GM18858 (cell line): ENCODE results near the gene DNAJA3.

Experiments
- ATAC-seq: cut with Tn5 transposase; IDR thresholded peaks from one replicate; pipeline ENCODE4 v1.9.1; 2021; ENCODE audit not compliant: unreplicated experiment

DNAJA3 gene

DNA sequence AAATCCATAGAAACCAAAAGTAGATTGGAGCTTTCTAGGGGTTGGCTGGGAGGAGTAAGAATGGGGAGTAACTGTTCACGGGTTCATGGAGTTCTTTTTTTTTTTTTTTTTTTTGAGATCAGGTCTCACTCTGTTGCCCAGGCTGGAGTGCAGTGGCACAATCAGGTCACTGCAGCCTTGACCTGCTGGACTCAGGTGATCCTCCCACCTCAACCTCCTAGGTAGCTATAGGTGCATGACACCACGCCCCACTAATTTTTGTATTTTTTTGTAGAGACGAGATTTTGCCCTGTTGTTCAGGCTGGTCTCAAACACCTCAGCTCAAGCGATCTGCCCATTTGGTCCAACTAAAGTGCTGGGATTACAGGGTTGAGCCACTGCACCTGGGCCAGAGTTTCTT, 47.2 kb downstream of the DNAJA3 start:
- no peak for ATAC-seq

DNA sequence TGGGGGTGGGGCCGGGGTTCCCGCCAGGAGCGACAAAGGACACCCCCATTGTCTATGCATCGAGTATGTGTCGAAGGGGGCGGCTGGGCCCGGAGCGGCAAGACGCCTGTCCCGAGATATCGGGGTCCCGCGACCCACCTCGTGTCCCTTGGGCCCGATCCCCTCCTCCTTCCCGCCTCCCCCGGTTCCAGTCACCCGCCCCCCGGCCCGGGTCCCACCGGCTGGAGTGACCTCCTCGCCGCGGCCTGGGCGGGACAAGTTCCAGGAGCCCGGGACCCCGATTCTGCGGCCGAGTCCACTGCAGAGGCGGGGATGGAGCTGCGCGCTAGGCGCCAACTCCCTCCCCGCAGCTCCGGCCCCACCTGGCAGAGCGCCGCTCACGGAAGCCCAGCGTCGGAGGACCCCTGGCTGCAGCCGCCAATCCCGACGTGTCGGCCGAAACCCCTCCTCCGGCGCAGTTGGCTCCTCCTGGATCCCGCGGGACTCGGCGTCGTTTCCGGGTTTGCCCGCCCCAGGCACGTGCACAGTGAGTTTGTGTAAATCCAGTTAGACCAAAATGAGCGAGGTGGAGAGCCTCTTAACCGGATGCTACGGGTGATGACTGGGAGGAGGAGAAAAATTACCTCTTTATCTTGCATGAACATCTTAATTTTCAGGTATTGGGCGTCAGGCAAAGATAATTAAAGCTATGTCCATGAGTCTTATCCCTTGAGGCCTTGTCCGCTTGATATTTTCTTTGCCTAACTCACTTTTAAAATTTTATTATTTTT, 48.7 kb downstream of the DNAJA3 start, which contains the start of gene NMRAL1:
Gene NMRAL1, minus strand, starts transcription at position 434 of the 770 bp plus-strand sequence. CDS start 493 bp downstream, outside the sequence.
- peak; percentile 26 for ATAC-seq

DNA sequence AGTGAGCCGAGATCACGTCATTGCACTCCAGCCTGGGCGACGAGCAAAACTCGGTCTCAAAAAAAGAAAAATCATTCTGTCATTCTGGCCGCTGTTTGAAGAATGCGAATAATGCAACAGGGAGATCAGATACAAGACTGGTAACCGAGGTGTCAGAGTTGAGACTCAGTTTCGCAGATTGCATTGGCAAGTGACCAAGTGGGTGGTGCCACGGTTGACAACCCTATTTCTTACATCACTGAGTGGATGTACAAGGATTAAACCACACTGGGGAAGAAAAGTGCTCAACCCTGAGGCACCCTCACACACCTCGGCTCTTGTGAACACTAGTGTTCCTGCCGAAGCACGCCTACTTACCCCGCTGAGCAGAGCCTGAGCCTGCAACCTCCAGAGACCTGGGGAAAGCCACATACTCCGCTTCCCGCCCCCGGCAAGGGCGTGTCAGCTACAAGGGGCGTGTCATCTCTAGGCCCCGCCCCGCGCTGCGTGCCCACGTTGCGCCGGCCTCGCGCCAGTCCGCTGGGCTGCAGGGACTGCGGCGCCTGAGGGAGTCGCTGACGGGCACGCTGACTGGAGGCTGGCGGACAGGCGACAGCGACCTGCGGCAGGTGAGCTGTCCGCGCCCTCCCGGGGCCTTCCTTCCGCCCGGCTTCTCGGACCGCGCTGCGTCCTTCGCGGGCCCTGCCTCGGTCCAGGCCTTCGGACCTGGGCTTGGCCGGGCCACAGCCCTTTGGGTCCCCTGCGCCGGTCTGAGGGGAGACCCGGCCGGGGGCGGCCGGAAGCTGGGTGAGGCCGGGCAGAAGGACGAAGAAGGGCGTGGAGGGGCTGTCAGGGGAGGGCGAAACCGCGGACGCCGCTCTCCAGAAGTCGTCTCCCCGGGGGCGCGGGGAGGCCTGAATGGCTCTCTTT, 50.5 kb downstream of the DNAJA3 start, which contains the start of gene HMOX2:
Gene HMOX2, plus strand, starts transcription at position 519 of the 909 bp plus-strand sequence. CDS start 29,127 bp downstream, outside the sequence.
- ATAC-seq, result peak; percentile 67

DNA sequence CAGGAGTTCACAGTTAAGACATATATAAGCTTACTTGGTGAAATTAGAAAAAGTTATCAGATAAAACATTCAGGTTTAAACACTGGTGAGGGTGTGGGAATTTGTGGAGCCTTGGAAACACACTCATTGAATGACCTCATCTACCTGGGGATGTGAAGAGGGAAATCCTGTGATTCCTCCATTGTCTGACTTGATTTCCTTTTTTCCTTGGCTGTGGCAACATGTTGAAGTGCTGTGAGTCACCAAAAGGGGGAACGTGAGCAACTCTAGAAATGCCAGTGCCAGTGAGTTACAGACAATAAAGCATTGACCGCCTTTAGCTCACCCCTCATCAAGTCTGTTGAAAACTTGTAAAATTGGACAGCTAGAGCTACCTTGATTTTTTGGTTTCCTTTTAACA, 52.3 kb downstream of the DNAJA3 start:
- ATAC-seq, result no peak

DNA sequence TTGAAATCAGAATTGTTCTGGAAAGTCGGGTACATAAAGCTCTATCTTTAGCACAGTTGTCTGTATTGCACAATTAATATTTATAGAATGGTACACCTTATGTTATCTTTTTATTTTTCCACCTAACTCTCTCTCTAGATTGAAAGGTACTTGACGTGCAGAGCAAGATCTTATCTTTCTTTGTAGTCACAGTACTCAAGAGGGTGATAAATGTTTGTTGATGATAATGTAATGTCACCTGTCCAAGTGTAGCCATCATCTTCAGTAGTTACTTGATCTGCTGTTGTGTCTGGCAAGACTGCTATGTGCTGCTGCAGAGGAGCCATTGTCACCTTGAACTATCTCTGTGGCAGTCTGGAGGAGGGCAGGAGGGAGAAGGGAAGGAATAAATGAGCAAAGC, 55.9 kb downstream of the DNAJA3 start:
- ATAC-seq, result no peak

DNA sequence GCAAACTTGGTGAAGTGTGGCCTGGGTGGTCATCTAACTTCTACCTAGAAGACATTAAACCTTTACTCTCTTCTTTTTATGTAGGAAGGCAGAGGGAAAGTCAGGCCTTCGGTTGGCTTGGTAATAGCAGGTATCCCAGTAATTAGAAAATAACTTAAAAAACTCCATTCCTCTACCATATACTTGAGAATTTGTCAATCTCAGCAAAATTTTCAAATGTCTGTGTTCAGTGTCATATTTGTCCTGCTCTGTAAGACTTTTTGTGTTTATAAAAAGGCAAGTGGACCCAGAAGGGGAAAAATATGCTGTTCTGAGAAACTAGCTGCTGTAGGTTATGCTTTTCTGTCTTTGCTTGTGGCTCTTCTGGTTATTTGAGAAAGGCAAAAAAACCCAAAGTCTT, 56.3 kb downstream of the DNAJA3 start:
- ATAC-seq, result no peak

DNA sequence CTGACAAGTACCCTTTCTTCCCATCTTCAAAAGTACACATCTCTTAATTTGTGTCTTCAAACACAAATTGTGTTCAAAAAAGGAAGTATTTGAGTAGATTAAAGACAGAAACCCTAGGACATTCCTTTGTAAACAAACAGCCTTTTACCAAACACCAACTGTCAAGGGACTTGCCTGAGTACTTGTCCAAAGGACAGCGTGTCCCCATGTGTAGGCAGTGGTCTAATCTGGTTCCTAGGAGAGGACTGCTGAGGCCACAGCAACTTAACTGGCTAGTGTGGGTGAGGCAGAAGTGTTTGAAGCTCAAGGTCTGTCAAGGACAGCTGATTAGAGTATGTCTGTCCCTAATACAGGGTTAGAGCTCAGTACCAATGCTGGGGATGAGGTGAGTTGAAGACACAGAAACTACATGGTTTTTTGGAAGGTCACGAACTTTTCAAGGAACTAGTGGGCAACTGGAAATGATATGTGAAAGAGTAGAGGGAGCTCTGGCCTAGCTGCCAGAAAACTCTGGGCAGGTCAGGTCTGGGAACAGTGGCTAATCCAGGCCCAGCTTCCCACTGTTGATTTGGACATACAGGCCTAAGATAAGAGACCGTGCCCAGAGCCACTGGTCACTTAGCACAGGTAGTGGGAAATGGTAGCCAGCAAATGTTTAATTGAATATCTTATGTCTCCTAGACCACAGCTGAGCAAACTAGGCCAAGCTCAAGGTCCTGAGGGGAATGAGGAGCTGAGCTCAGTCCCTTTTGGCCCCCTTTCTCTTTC, 60.6 kb downstream of the DNAJA3 start:
- ATAC-seq, result no peak

DNA sequence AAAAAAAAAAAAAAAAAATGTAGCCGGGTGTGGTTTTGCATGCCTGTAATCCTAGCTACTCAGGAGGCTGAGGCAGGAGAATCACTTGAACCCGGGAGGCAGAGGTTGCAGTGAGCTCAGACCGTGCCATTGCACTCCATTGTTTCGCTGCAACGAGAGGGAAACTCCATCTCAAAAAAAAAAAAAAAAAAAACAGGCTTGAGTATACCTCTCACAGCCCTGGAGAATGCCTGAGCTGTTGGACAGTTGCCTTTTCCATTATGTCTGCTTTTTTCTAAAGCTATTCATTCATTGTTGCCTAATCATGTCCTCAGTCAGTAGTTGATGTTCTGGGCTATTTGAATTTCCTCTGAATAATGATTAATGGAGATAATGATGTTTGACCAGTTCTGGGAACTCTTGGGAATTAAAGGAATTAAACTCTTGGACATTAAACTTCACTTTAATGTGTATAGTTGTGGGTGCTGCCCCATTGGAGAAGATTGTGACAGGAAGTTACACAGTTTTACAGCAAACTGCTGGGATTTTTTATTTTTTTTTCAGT, 62.4 kb downstream of the DNAJA3 start:
- ATAC-seq, result no peak

DNA sequence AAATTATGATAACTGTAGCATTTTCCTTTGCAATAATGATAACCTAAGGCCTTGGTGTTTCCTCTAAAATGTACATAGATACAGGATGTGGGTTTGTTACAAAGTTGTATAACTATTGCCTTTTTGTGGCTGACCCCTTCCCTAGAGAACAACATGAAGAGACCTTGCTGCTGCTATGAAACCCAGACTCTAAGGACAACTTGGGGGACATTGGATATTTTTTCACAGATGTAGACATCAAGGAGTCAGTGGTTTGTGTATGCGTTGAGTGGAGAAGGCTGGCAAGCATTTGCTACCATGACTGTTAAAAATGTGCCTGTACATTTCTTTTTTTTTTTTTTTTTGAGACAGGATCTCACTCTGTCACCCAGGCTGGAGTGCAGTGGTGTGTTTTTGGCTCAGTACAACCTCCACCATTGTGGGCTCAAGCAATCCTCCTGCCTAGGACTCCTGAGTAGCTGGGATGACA, 62.9 kb downstream of the DNAJA3 start:
- ATAC-seq, result no peak

DNA sequence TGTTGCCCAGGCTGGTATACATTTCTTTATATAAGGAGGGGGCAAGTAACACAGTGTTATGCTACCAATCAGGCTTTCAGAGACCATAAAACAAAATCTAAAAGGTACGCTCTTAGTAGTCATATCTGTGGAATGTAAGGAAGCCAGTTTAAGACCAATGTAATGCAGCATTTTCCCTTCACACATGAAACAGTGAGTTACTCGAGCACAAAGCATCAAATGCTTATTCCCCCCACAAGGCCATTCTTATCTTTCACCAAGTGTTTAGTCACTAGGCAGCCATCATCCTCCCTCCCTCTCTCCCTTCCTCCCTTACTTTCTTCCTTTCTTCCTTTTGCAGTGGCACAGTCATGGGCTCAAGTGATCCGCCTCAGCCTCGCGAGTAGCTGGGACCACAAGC, 63.4 kb downstream of the DNAJA3 start:
- ATAC-seq, result no peak

DNA sequence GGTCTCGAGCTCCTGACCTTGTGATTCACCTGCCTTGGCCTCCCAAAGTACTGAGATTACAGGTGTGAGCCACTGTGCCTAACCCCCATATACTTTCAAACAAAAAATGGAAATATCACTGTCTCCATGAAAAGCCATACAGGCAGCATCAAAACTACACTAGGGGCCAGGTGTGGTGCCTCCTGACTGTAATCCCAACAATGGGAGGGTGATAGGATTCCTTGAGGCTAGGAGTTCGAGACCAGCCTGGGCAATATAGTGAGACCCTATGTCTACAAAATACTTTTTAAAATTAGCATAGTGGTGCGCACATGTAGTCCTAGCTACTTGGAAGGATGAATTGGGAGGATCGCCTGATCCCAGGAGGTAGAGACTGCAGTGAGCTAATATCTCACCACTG, 66.2 kb downstream of the DNAJA3 start:
- no peak for ATAC-seq

DNA sequence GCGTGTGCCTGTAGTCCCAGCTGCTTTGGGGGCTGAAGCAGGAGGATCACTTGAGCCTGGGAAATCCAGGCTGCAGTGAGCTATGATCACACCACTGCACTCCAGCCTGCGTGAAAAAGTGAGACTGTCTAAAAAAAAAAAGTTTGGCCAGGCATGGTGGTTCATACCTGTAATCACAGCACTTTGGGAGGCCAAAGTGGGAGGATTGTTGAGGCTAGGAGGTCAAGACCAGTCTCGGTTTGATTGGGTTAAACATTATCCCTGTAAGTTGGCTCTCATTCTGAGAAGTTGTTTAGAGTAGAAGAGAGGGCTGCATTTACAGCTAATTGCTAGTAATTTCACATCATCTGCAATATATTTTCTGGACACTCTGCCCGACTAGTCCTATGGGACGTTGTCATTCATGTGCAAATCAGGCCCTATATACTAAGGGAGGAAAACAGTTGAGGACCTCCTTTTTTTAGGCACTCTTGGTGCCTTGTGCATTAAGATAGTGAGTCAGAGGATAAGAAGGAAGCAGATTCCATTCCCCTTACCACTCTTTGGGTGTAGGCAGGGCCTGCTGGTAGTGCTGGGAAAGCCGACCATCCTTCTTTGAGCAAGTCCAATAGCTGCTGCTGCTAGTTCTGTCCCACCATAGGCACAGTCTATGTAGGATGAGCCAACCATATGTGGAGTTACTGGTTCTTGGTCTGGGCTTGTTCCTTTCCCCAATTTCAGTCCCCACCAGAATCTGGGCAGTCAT, 69.2 kb downstream of the DNAJA3 start:
- ATAC-seq, result no peak

DNA sequence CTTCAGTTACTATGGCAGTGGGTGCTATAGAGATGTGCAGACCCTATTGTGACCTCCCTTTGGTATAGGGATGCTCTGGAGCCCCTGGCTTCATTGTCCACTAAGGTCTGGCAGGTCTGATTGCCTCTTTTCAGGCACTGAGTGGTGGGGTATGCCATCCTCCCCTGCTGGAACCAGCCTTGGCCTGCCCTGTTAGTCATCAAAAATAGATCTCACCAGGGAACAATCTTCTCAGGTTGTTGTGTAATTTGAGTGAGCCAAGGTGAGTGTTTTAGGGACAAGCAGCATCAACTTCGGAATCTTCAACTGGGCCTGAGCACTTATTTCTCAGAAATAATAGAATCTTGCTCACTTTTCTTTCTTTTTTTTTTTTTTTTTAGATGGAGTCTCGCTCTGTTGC, 70.1 kb downstream of the DNAJA3 start:
- no peak for ATAC-seq

DNA sequence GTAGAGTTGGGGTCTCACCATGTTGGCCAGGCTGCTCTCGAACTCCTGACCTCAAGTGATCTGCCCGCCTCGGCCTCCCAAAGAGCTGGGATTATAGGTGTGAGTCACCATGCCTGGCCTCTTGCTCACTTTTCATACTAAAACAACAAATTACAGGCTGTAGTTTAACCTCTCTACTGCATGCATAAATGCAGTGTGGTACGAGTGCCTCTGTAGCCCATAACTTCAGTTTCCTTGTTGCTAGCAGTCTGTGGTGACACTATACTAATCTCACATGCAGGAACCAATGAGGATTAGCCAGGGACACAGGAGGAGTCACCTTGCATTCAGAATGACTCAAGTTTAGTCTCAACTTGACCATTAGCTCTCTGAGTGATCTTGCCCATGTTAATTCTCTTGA, 70.6 kb downstream of the DNAJA3 start:
- no peak for ATAC-seq

DNA sequence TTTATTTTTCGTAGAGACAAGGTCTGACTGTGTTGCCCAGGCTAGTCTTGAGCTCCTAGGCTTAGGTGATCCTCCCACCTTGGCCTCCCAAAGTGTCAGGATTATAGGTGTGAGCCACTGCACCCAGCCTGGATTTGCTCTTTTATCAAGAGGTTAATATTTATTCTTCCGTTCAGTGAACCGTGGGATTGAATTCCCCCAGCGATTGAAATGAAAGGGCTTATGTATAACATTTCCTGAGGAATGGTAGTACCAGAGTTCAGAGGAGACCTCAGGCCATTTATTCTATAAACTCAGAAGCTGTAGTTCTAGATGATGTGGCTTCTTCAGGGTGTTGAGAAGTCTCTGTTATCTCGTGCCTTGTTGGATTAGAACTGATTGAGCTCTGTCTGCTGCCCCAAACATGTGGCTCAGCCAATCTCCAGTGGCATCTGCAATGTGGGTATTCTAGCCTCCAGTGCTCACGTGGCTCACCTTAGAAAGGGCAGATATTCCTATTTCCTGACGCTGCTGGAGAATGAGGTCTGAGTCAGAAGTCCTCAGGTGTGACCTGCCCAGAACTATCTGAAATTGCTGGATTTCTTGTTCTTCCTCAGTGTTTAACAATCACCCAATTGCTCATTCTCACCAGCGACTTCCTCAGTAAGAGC, 73.0 kb downstream of the DNAJA3 start:
- no peak for ATAC-seq

DNA sequence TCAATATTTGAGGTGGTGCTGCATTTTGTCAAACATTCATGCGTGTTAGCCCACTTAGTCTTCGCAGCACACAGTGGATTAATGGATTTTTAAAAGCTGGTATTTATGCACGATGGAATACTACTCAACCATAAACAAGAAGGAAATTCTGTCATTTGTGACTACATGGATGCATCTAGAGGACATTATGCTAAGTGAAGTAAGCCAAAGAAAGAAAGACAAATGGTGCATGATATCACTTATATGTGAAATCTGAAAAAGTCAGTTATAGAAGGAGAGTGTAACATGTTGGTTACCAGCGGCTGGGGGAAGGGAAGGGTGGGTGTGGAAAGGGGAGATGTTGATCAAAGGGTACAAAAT, 73.5 kb downstream of the DNAJA3 start:
- no peak for ATAC-seq

DNA sequence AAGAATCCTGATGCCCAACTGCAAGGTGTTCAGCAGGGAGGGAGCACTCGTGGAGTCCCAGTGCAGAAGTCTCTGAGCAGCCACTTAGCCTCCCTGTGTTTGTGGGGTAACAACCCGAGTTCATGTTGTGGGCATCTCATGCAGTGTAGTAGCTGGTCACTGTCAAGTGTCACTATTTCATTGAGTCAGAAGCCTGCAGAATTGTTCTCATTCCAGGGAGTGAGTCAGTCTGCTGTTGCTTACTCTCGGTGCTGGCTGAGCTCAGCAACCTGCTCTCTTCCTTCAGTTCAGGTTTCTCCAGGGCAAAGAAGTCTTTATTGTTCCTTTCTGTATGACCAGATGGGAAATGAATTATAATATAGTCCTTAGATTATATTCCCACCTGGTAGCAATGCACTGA, 74.6 kb downstream of the DNAJA3 start:
- no peak for ATAC-seq

DNA sequence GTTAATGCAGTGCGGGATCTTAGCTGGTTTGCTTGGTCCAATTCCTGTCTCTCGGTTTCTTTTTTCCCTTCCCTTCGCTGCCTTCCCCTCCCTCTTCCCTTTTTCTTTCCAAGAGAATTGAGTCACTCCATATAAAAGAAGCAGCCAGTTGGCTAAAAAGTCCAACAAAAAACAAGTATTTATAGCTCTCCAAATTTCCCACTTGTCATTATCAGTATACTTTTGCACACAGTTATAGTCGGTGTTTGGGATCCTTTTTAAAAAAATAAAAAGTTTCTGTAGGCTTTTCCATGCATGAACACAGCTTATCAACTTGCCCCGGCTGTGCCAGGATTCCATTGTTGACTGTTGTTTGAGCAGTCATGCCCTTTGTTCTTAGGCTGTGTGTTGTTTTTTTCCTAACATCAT, 75.4 kb downstream of the DNAJA3 start:
- no peak for ATAC-seq

DNA sequence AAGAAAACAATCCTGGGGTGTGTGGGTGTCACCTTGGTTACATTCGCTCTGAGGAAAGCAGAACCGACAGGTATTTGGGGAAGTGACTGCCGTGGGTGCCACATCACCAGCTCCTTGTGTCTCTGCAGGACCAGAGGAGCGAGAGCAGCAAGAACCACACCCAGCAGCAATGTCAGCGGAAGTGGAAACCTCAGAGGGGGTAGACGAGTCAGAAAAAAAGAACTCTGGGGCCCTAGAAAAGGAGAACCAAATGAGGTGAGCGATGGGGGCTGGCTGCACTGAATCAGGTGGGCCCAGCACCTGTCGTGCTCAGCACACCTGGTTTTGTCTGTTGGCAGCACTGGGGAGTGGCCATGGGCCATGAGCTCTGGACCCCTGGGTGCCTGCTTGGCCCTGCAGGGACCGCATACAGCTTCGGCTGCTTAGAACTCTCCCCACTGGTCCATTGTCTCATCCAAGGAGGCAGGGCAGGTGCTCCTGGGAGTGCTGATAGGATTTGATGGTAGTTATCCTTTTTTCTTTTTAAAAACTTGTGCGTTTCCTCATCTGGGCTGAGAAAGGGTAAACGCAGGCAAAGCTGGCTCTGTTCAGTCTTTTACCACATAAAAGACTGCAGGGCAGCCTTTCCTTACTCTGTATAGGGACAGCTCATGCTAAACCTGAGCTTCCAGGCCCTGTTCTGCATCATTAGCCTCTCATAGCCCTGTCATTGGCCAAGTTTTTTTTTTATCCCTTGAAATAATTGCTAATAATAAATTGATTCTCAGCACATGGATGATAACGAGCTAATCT, 79.9 kb downstream of the DNAJA3 start:
- ATAC-seq, result no peak
